ENCODE data around the gene ERAL1. TPM values are rescaled to one million over a fixed set of nuclear protein-coding genes. Genes with fewer than 3 reads are reported as not detected.

Gene ERAL1
- total and polyA plus RNA-seq, 2 of the 8 experiments (the other 6 are each of a cell fraction or from before 2014, with no cell fraction given), result 67.8 to 122 TPM

GRCh38 chr17:28887871-28888471, 33.2 kb downstream of the ERAL1 start:
- H3K23ac ChIP-seq (ENCODE audit: insufficient read length), result no peak overlapping the region
- H2BK12ac ChIP-seq (ENCODE audit: low read depth, low read length), result no peak overlapping the region
- WGBS, 2 experiments (ENCODE audit: extremely low coverage in 1 of 2, insufficient coverage in 1 of 2, insufficient read length in 1 of 2, insufficient replicate concordance in 2 of 2, low coverage in 1 of 2, low lambda C conversion rate in 2 of 2, missing lambda C conversion rate in 1 of 2), result 79% methylated on average over 10 of the region's 12 CpGs; no CpG with 5 or more reads in 1 of the 2 experiments
- H3K23me2 ChIP-seq (ENCODE audit: low read depth, low read length), result 0 out of 2 replicates have a peak, but pooled peaks cover 2% of the 10 kb centered on the region
- H3K79me2 ChIP-seq (ENCODE audit: control insufficient read depth in 1 of 2, insufficient read depth in 2 of 2, low read length in 2 of 2), result 0 out of 4 replicates have a peak, but pooled peaks cover 0 to 2% of the 10 kb centered on the region in 2 experiments
- H2AK5ac ChIP-seq (ENCODE audit: low read depth, low read length), result no peak overlapping the region
- no peak overlapping the region for H2AFZ ChIP-seq (ENCODE audit: low read length)
- no peak overlapping the region for H2BK20ac ChIP-seq (ENCODE audit: low read length)
- H4K8ac ChIP-seq (ENCODE audit: extremely low read depth, insufficient read depth, low read length), result no peak overlapping the region
- H3K9me3 ChIP-seq (ENCODE audit: insufficient read depth in 2 of 2, low read depth in 1 of 2, low read length in 1 of 2), result no peaks in the 10 kb centered on the region
- CTCF ChIA-PET (ENCODE audit: partially characterized antibody), result interaction anchor here (0.7 to 3.0 kb wide), 6 partner anchors 9 to 161 kb away, joined by 3 to 10 read pairs (median 4); no protein-coding TSS in a partner anchor
- no peak overlapping the region for H3K9ac ChIP-seq (replicated peaks in 1 of 4; ENCODE audit: extremely low read depth in 1 of 4, low read depth in 3 of 4, low read length in 3 of 4)
- POLR2A ChIA-PET (ENCODE audit: partially characterized antibody), result interaction anchor here (0.9 to 2.7 kb wide), 6 partner anchors 9 to 160 kb away, joined by 3 to 19 read pairs (median 4); partner anchors contain the start of genes ERAL1, FAM222B and FLOT2
- no peak overlapping the region for H3K4me2 ChIP-seq (ENCODE audit: insufficient read depth in 1 of 2, low read depth in 2 of 2, low read length in 2 of 2)
- H2BK120ac ChIP-seq (replicated peaks; ENCODE audit: low read depth, low read length), result no peak overlapping the region
- H3K4ac ChIP-seq (replicated peaks; ENCODE audit: insufficient read length, low read depth, low read length), result no peak overlapping the region
- no peak for FAIRE-seq
- peaks cover 0 to 7% (median under 1%) of the 10 kb centered on the region in 4 experiments; a peak in 4 of 8 replicates for H3K36me3 ChIP-seq (ENCODE audit: control insufficient read depth in 2 of 4, insufficient read depth in 4 of 4, low read length in 3 of 4)
- H3K4me3 ChIP-seq (ENCODE audit: extremely low read depth in 1 of 4, insufficient read depth in 2 of 4, low read depth in 3 of 4, low read length in 4 of 4), result no peak overlapping the region
- peaks cover under 1% of the 10 kb centered on the region; the same call in 1 of the 2 replicates for H3K79me1 ChIP-seq (ENCODE audit: low read depth, low read length)
- no peak overlapping the region for H4K5ac ChIP-seq (ENCODE audit: insufficient read length, low read depth, low read length)
- peaks cover 6 to 9% of the 10 kb centered on the region in 2 experiments for H4K20me1 ChIP-seq (replicated peaks in 1 of 2; ENCODE audit: control insufficient read depth in 1 of 2, insufficient read depth in 2 of 2, low read length in 2 of 2)
- H3K27me3 ChIP-seq (replicated peaks in 1 of 4; ENCODE audit: control insufficient read depth in 3 of 4, extremely low read depth in 1 of 4, insufficient read depth in 3 of 4, low read length in 3 of 4), result no peaks in the 10 kb centered on the region
- no peak overlapping the region for H2BK5ac ChIP-seq (ENCODE audit: low read depth, low read length)
- no peak for DNase-seq (ENCODE audit: low read depth in 1 of 2, low spot score in 2 of 2)
- H3K4me1 ChIP-seq (replicated peaks in 1 of 4; ENCODE audit: control insufficient read depth in 3 of 4, insufficient read depth in 4 of 4, low read length in 3 of 4), result peaks cover 0 to 3% (median under 1%) of the 10 kb centered on the region in 4 experiments; a peak in 3 of 7 replicates
- no peak overlapping the region for H3K56ac ChIP-seq (replicated peaks; ENCODE audit: insufficient read length, low read depth, low read length)
- no peak overlapping the region for H3K18ac ChIP-seq (ENCODE audit: extremely low read depth, low read length)
- H3K27ac ChIP-seq (ENCODE audit: low read depth, low read length), result no peak overlapping the region
- no peak overlapping the region for H2BK15ac ChIP-seq (ENCODE audit: low read length)
- no peak overlapping the region for H3K14ac ChIP-seq (ENCODE audit: insufficient read length)
- no peak overlapping the region for H4K91ac ChIP-seq (replicated peaks; ENCODE audit: insufficient read length, low read length)
- TF ChIP-seq KDM1A (IDR thresholded peaks at IDR 0.05; ENCODE audit: borderline replicate concordance, low read length) (no peak), CBX5 (IDR thresholded peaks at IDR 0.05; ENCODE audit: low read depth, low read length) (no peak), TAF1 (IDR thresholded peaks at IDR 0.05; ENCODE audit: low read depth, low read length) (no peak), SRF (IDR thresholded peaks at IDR 0.05; ENCODE audit: low read depth, low read length) (no peak), YY1 (IDR thresholded peaks at IDR 0.05; ENCODE audit: low read depth, low read length) (no peak), USF2 (IDR thresholded peaks at IDR 0.05; ENCODE audit: low read length) (no peak), KDM4A (IDR thresholded peaks at IDR 0.05; ENCODE audit: low read depth, low read length, severe bottlenecking) (no peak), ASH2L (IDR thresholded peaks at IDR 0.05; ENCODE audit: low read length) (no peak), ATF3 (IDR thresholded peaks at IDR 0.05; ENCODE audit: insufficient read depth, low read depth, low read length) (no peak), EGR1 (IDR thresholded peaks at IDR 0.05; ENCODE audit: borderline replicate concordance, low read depth, low read length) (no peak), CTBP2 (IDR thresholded peaks at IDR 0.05; ENCODE audit: borderline replicate concordance, insufficient read depth, insufficient read length, low read length) (no peak)

Data from H1 (cell line).